Measurements from ENCODE around the gene LAIR2.

The LAIR2 gene

DNA sequence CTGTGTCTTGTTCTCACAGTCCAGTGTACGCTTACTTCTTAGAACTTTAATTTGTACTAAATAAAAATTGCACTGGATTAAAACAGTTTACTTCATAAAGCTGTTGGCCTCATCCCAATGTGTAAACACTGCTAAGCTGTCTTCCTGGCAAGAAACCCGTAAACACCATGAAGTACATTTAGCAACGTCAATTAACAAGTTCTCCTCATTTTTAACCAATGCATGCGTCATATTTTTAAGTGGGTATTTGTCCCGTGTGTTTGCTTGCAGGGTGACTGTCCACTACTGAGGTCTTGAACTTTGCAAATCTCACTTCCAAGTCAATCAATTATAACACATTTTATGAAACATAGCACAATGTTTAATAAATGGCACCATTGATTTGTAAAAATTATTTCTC is 28.2 kb downstream of the LAIR2 start:
- no peak for DNase-seq (ENCODE audit: low read depth in 4 of 4, low spot score in 1 of 4)

GRCh38 chr19:54532528-54532927 is 29.9 kb downstream of the LAIR2 start:
- DNase-seq (ENCODE audit: low read depth in 4 of 4, low spot score in 1 of 4): no peak

- no peak for DNase-seq (ENCODE audit: low read depth in 4 of 4, low spot score in 1 of 4)
Measured at GRCh38 chr19:54533476-54533875, 30.8 kb downstream of the LAIR2 start.

- DNase-seq (ENCODE audit: low read depth in 4 of 4, low spot score in 1 of 4): no peak
Measured at GRCh38 chr19:54534156-54534555, 31.5 kb downstream of the LAIR2 start.

DNA sequence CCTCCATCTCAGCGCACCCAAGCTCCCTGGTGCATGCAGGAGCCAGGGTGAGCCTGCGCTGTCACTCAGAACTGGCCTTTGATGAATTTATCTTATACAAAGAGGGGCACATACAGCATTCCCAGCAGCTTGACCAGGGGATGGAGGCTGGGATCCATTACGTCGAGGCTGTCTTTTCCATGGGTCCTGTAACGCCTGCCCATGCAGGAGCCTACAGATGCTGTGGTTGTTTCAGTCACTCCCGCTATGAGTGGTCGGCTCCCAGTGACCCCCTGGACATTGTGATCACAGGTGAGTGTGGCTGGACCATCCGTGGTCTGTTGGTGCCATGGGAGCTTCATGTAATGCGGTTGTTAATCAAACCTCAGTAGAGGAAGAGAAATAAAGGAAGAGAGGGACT is 33.0 kb downstream of the LAIR2 start:
- no peak for DNase-seq (ENCODE audit: low read depth in 4 of 4, low spot score in 1 of 4)

GRCh38 chr19:54536956-54537355 is 34.3 kb downstream of the LAIR2 start:
- DNase-seq (ENCODE audit: low read depth in 4 of 4, low spot score in 1 of 4): no peak

DNA sequence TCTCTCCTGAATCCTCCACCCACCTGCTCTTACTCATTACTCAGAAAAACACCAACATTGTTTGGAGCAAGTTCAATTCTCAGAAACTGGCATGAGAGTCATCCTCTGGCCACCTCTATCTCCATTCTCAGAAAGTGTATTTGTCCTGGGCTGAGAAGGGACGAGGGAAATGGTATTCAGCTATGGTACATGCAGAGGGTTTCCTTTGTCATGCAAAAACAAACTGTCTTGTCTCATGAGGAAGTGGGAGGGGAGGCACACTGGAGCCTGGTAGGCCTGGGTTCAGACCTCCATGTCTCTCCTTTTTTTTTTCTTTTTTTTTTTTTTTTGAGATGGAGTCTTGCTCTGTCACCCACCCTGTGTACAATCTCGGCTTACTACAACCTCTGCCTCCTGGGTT is 39.1 kb downstream of the LAIR2 start:
- DNase-seq (ENCODE audit: low read depth in 4 of 4, low spot score in 1 of 4): no peak

GRCh38 chr19:54548806-54549205 is 46.2 kb downstream of the LAIR2 start:
- no peak for DNase-seq (ENCODE audit: low read depth in 4 of 4, low spot score in 1 of 4)

DNA sequence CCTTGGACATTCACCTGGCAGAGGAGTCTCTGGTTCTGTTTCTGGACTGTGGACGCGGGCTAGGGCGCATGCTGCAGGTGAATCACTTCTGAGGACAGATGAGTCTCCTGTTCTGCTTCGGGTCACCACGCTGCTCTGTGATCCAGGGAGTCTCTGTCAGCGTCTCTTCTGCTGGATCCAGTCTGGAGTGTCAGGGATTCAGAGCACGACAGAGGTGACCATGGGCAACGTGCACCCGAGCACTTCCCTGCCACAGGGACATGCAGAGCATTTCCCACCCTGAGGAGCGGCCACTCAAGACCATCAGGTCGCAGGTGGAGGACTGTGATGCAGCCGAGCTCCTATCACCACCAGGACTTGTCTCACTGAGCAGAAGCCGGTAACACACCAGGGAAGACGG is 46.6 kb downstream of the LAIR2 start:
- DNase-seq (ENCODE audit: low read depth in 4 of 4, low spot score in 1 of 4): no peak

- no peak for DNase-seq (ENCODE audit: low read depth in 4 of 4, low spot score in 1 of 4)
Measured at GRCh38 chr19:54551293-54551692, 48.7 kb downstream of the LAIR2 start.

DNA sequence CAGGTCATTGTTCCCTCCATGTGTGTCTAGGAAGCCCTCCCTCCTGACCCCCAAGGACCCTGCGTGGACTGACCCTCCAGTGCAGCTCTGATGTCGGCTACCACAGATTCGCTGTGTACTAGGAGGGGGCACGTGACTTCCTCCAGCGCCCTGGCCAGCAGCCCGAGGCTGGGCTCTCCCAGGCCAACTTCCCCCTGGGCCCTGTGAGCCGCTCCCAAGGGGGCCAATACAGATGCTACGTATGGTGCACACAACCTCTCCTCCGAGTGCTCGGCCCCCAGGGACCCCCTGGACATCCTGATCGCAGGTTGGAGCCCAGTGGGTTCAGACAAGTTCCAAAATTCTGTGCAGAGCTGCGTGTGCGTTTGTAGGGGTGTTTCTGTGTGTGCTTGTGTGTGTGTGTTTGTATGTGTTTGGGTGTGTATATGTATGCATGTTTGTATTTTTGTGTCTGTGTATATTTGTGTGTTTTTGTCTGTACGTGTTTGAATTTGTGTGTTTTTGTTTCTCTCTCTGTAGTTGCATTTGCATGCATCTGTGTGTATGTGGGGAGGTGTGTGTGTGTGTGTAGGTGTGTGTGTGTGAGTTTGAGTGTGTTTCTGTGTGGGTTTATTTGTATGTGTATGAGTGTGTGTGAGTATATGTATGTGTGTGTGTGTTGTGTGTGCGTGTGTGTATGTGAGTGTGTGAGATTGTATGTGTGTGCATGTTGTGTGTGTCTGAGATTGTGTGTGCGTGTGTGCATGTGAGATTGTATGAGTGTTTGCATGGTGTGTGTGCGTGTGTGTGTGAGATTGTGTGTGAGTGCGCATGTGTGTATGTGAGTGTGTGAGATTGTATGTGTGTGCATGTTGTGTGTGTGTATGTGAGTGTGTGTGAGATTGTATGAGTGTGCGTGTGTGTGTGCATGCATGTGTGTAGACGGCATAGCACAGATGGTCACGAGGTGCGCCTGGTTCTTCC is 49.6 kb downstream of the LAIR2 start:
- DNase-seq (ENCODE audit: low read depth in 4 of 4, low spot score in 1 of 4): no peak

GRCh38 chr19:54552913-54553310 is 50.3 kb downstream of the LAIR2 start:
- no peak for DNase-seq (ENCODE audit: low read depth in 4 of 4, low spot score in 1 of 4)

DNA sequence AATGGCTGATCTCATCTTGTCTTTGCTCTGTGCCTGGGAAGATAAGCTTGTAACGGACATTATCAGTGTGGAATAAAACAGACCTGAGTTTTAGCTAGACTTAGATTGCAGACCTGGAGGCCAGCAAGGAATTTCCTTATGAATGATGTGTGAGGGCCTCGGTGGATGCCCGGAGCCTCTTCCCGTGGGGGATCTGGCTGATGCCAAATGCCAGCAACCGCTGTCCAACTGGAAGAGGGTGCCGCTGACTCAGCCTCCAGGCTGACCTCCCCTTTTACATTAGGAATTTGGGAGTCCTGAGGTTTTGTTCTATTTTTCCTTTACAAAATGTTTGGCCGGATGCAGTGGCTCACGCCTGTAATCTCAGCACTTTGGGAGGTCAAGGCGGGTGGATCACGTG is 51.4 kb downstream of the LAIR2 start:
- DNase-seq (ENCODE audit: low read depth in 4 of 4, low spot score in 1 of 4): no peak

GRCh38 chr19:54554896-54555295 is 52.3 kb downstream of the LAIR2 start:
- DNase-seq (ENCODE audit: low read depth in 4 of 4, low spot score in 1 of 4): no peak

- DNase-seq (ENCODE audit: low read depth in 4 of 4, low spot score in 1 of 4): no peak
Measured at GRCh38 chr19:54556194-54556593, 53.6 kb downstream of the LAIR2 start.

- no peak for DNase-seq (ENCODE audit: low read depth in 4 of 4, low spot score in 1 of 4)
Measured at GRCh38 chr19:54558339-54558738, 55.7 kb downstream of the LAIR2 start.
